A204.1 (cell line): Measurements from ENCODE around the gene CPD.
"Not testable (repeated sequence)": the region's sequence is repeated elsewhere in the genome, so short reads cannot be mapped to it uniquely, and the experiment has no call there.

Experiments
- FAIRE-seq: peaks from 2 replicates; lab custom pipeline; 2012; peaks lifted over from hg19 to GRCh38; lab: Jason Lieb, UNC

CPD gene

GRCh38 chr17:30388321-30389179 is 9.8 kb downstream of the CPD start:
- FAIRE-seq, result no peak

DNA sequence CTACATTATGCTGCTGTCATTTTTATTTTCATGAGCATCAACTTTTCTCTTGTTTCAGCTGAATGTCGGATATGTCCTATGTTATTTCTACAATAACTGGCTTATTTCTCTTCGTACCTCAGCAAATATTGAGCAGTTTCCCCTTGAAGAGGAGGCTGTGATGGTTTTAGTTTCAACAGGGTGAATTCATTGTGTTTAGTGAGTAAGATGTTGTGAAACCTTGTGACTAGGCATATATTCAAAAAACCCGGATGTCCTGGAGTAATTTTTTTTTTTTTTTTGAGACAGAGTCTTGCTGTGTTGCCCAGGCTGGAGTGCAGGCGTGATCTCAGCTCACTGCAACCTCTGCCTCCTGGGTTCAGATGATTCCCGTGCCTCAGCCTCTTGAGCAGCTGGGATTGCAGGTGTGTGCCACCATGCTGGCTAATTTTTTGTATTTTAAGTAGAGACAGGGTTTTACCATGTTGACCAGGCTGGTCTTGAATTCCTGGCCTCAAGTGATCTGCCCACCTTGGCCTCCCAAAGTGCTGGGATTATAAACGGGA is 11.1 kb downstream of the CPD start:
- FAIRE-seq, result no peak

GRCh38 chr17:30391534-30391933 is 12.8 kb downstream of the CPD start:
- no peak for FAIRE-seq

DNA sequence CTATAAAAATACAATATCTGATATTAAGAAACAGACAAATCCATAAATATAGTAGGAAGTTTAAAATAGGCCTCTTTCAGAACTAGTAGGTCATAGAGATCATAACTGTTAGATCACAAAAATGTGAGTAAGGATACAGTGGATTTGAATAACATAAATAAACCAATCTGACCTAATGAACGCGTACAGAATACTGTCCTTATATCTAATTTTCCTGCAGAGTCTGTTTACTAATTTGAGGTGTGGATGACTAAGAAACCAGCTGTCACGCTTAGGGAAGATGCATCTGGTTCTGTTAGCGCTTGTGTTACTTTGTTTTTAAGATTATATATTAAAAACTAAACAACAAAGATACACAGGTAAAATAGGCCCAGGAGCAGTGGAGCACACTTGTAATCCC is 14.8 kb downstream of the CPD start:
- FAIRE-seq, result no peak

GRCh38 chr17:30393911-30394867 is 15.5 kb downstream of the CPD start:
- no peak for FAIRE-seq

DNA sequence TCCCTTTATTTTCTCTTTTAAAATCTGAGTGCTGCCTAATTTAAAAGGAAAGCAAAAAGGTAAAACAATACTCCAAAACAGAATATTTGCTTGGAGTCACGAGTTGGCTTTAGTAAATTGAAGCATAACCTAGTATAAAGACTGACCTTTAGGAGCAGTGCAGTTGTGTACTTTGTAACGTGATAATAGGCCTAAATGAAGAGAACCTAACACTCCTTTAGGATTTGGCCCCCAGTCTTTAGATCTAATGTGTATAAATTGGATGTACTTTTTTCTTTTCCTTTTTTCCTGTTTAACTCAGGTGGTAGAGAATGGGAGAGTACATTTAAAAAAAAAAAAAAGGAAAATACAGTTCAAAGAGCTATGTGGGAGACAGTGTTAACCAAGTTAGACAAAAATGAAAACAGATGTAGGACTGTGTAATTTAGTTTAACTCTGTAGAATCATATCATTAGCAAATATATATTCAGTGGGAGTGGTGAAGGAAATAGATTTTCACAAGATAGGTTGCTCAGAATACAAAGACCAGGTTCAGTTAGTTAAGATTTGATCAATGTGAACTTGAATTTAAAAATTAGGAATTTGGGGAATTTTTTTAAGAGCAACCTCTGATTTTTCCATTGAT is 16.8 kb downstream of the CPD start:
- no peak for FAIRE-seq

GRCh38 chr17:30396129-30396528 is 17.4 kb downstream of the CPD start:
- FAIRE-seq, result no peak

DNA sequence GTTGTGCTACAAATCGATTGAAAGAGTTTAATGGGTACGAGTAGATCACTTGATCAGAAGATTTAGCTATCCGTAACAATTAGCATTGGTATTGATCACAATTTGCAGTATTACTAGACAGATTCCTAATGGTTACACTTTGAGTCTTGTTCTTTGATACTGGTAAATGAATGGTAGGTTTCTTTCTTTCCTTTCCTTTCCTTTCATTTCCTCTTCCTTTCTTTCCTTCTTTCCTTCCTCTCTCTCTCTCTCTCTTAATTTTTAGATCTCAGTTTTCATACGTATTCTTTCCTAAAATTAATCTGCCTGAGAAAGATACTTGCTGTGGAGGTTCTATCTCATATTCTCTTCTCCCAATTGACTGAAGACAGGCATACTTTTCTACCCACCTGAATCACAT is 17.9 kb downstream of the CPD start:
- FAIRE-seq, result no peak

- peak; percentile 94 for FAIRE-seq
Measured at GRCh38 chr17:30398328-30399041, 19.8 kb downstream of the CPD start.

DNA sequence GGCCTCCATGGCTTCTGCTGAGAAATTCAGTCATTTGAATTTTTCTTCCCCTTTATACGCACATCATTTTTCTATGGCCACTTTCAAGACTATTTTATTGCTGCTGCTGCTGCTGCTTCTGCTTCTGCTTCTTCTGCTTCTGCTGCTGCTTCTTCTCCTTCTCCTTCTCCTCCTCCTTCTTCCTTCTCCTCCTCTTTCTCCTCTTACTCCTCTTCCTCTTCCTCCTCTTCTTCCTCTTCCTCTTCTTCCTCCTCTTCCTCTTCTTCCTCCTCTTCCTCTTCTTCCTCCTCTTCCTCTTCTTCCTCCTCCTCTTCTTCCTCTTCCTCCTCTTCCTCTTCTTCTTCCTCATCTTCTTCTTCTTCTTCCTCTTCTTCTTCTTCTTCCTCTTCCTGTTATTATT is 22.4 kb downstream of the CPD start:
- no peak for FAIRE-seq

GRCh38 chr17:30405161-30405560 is 26.4 kb downstream of the CPD start:
- FAIRE-seq, result no peak

DNA sequence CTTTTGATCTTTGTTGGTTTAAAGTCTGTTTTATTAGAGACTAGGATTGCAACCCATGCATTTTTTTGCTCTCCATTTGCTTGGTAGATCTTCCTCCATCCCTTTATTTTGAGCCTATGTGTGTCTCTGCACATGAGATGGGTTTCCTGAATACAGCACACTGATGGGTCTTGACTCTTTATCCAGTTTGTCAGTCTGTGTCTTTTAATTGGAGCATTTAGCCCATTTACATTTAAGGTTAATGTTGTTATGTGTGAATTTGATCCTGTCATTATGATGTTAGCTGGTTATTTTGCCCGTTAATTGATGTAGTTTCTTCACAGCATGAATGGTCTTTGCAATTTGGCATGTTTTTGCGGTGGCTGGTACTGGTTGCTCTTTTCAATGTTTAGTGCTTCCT is 31.9 kb downstream of the CPD start:
- not testable (repeated sequence) for FAIRE-seq

- FAIRE-seq, result not testable (repeated sequence)
Measured at GRCh38 chr17:30412008-30412496, 33.3 kb downstream of the CPD start.

DNA sequence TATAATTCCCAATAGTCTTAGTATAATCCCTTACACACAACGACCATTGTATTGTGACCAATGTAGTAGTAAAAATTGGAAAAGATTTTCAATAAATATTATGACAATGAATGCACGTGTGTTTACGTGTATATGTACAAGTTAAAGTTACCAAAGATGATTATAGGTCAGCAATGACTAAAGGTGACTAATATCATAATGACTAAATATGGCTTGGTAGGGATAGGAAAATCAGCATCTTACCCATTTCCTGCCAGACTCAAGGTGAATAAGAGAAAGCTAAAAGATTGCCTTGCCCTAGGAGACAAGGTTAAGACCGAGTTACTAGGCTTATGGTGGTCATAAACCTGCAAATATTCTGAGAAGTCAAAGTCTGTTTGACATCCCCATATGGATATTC is 34.4 kb downstream of the CPD start:
- no peak for FAIRE-seq

DNA sequence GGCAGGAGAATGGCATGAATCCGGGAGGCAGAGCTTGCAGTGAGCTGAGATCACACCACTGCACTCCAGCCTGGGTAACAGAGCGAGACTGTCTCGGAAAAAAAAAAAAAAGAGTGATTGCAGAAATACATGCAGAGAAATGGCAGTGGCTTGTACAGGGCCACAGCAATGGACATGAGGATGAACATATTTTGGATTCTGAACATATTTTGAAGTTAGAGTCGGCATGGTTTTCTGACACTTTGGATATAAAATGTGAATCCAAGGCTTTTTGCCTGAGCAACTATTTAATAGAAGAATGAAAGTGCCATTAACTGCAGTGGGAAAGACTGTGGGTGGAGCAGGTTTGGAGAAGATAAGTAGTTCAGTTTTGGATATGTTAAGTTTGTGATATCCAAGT is 35.8 kb downstream of the CPD start:
- no peak for FAIRE-seq

- FAIRE-seq, result no peak
Measured at GRCh38 chr17:30415491-30415890, 36.8 kb downstream of the CPD start.

DNA sequence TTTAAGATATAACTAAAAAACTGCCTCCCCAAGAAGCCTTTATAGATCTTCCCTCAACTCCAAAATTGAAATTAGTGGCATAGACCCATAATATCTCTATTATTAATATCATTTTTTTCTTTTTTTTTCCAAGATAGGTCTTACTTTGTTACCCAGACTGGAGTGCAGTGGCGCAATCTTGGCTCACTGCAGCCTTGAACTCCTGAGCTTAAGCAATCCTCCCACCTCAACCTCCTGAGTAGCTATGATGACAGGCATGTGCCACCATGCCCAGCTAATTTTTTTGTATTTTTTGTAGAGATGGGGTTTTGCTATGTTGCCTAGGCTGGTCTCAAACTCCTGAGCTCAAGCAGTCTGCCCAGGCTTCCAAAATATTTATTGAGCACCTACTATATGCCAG is 39.3 kb downstream of the CPD start:
- not testable (repeated sequence) for FAIRE-seq

DNA sequence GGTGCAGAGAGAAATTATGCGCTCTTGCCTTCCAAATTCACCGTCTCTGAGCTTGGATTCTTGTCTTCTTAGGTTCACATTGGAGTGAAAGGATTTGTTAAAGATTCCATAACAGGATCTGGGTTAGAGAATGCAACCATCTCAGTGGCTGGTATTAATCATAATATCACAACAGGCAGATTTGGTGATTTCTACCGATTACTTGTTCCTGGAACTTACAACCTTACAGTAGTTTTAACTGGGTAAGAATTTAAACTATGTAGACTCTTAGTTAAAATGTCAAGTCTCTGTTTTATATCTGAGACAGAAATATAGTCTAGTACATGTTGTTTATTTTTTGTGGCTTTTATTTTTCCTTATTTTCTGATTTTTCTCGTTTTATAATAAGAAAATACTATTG is 42.9 kb downstream of the CPD start:
- no peak for FAIRE-seq

DNA sequence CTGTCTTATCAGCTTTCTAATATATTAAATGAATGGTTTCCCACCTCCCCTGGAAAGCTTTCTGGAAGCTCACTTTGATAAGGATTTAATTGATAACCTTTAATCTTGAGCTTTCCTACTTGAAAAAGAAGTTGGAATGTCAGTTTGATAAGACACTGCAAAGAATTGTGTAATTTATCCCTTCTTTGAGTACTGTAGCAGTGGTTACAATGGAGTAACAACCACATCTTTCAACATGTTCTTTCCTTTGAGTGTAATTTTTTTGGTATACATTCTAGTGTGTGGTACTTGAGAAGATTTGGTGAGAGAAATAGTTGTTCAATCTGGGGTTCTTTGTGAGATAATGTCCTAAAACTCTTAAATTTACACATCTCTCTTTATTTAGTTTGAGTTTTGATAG is 43.4 kb downstream of the CPD start:
- FAIRE-seq, result no peak

- FAIRE-seq, result no peak
Measured at GRCh38 chr17:30424471-30424870, 45.7 kb downstream of the CPD start.

DNA sequence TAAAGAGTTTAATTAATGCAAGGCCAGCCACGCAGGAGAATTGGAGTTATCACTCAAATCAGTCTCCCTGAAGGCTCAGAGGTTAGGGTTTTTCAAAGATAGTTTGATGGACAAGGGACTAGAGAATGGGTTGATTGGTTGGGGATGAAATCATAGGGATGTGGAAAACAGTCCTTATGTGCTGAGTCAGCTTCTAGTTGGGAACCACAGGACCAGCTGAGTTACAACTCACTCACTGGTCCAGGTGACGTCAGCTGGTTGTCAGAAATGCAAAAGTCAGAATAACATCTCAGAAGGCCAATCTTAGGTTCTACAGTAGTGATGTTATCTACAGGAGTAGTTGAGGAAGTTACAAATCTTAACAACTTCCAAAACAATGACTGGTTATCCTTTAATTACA is 47.6 kb downstream of the CPD start:
- no peak for FAIRE-seq

- no peak for FAIRE-seq
Measured at GRCh38 chr17:30427611-30428010, 48.9 kb downstream of the CPD start.
